Measurements from ENCODE around the gene NUP160.
"Not testable (repeated sequence)": the region's sequence is repeated elsewhere in the genome, so short reads cannot be mapped to it uniquely, and the experiment has no call there.

NUP160 gene

GRCh38 chr11:47847892-47848699, at the start of gene NUP160:
Gene NUP160 (minus strand): TSS chr11:47848350. CDS start chr11:47848318, 32 bp downstream.
- DNase-seq (ENCODE audit: low read depth in 2 of 2) = peak; percentile 91 to 92

- DNase-seq (ENCODE audit: low read depth in 2 of 2) = no peak
Measured at GRCh38 chr11:47896199-47896598, 48.0 kb upstream of the NUP160 start.

- no peak for DNase-seq (ENCODE audit: low read depth in 2 of 2)
Measured at GRCh38 chr11:47895035-47895434, 46.9 kb upstream of the NUP160 start.

GRCh38 chr11:47892546-47893276, 44.6 kb upstream of the NUP160 start:
- DNase-seq (ENCODE audit: low read depth in 2 of 2) = not testable (repeated sequence)

GRCh38 chr11:47891886-47892285, 43.7 kb upstream of the NUP160 start:
- no peak for DNase-seq (ENCODE audit: low read depth in 2 of 2)

GRCh38 chr11:47889714-47890441, 41.7 kb upstream of the NUP160 start:
- DNase-seq (ENCODE audit: low read depth in 2 of 2) = no peak

- no peak for DNase-seq (ENCODE audit: low read depth in 2 of 2)
Measured at GRCh38 chr11:47887910-47888569, 39.9 kb upstream of the NUP160 start.

GRCh38 chr11:47886096-47886495, 37.9 kb upstream of the NUP160 start:
- no peak for DNase-seq (ENCODE audit: low read depth in 2 of 2)

- not testable (repeated sequence) for DNase-seq (ENCODE audit: low read depth in 2 of 2)
Measured at GRCh38 chr11:47882437-47882836, 34.3 kb upstream of the NUP160 start.

GRCh38 chr11:47881145-47881544, 33.0 kb upstream of the NUP160 start:
- no peak for DNase-seq (ENCODE audit: low read depth in 2 of 2)

- DNase-seq (ENCODE audit: low read depth in 2 of 2) = no peak
Measured at GRCh38 chr11:47879259-47880158, 31.4 kb upstream of the NUP160 start.

GRCh38 chr11:47875858-47876257, 27.7 kb upstream of the NUP160 start:
- DNase-seq (ENCODE audit: low read depth in 2 of 2) = not testable (repeated sequence)

- no peak for DNase-seq (ENCODE audit: low read depth in 2 of 2)
Measured at GRCh38 chr11:47870404-47870803, 22.3 kb upstream of the NUP160 start.

- DNase-seq (ENCODE audit: low read depth in 2 of 2) = no peak
Measured at GRCh38 chr11:47869544-47870393, 21.6 kb upstream of the NUP160 start.

- no peak for DNase-seq (ENCODE audit: low read depth in 2 of 2)
Measured at GRCh38 chr11:47867823-47868222, 19.7 kb upstream of the NUP160 start.

- DNase-seq (ENCODE audit: low read depth in 2 of 2) = not testable (repeated sequence)
Measured at GRCh38 chr11:47866892-47867291, 18.7 kb upstream of the NUP160 start.

GRCh38 chr11:47864901-47865300, 16.8 kb upstream of the NUP160 start:
- no peak for DNase-seq (ENCODE audit: low read depth in 2 of 2)

- no peak for DNase-seq (ENCODE audit: low read depth in 2 of 2)
Measured at GRCh38 chr11:47863898-47864430, 15.8 kb upstream of the NUP160 start.

GRCh38 chr11:47863189-47863897, 15.2 kb upstream of the NUP160 start:
- DNase-seq (ENCODE audit: low read depth in 2 of 2) = no peak

Measured in stimulated activated CD4-positive, alpha-beta T cell treated with anti-CD3 and anti-CD28 coated beads, Interleukin-4, amount 100 ng/mL, for 48 hours (primary cell).